Kidney (tissue), 14 donors: ENCODE results near the gene JAM3. TPM values are rescaled to one million over a fixed set of nuclear protein-coding genes. Genes with fewer than 3 reads are reported as not detected.

Experiments
- DNase-seq, 5 donors: peaks; one replicate each; pipeline ENCODE4 v3.0.0-alpha.2; 2013 to 2020
- FAIRE-seq: peaks from 2 replicates; lab custom pipeline; 2012; peaks lifted over from hg19 to GRCh38; lab: Jason Lieb, UNC
- H3K27ac ChIP-seq, 2 donors: one replicate each; pipeline ENCODE4 v1.7.0; 2013; ENCODE audit warnings: low read depth in 2 of 2, low read length in 2 of 2, inconsistent platforms in 1 of 2
- H3K27me3 ChIP-seq: one replicate; pipeline ENCODE4 v1.7.1; 2013; ENCODE audit warnings: low read length, inconsistent platforms; ENCODE audit not compliant: control insufficient read depth, insufficient read depth
- H3K36me3 ChIP-seq, 3 donors: one replicate each; pipeline versions ENCODE4 v1.7.0 to v1.7.1; 2013; ENCODE audit warnings: low read length in 3 of 3, control low read depth in 1 of 3, inconsistent platforms in 1 of 3; ENCODE audit not compliant: insufficient read depth in 3 of 3, control insufficient read depth in 2 of 3
- H3K4me1 ChIP-seq, 3 donors: one replicate each; pipeline versions ENCODE4 v1.7.0 to v1.7.1; 2013; ENCODE audit warnings: low read length in 3 of 3, inconsistent platforms in 1 of 3, low read depth in 1 of 3; ENCODE audit not compliant: control insufficient read depth in 2 of 3, insufficient read depth in 2 of 3
- H3K4me3 ChIP-seq, 3 donors: one replicate each; pipeline versions ENCODE4 v1.7.0 to v1.8.1; 2013; ENCODE audit warnings: low read length in 3 of 3, control low read depth in 1 of 3, inconsistent platforms in 1 of 3
- H3K9ac ChIP-seq, 3 donors: one replicate each; pipeline versions ENCODE4 v1.7.0 to v1.7.1; 2013; ENCODE audit warnings: low read length in 3 of 3, control low read depth in 1 of 3, inconsistent platforms in 1 of 3
- H3K9me3 ChIP-seq, 3 donors: one replicate each; pipeline versions ENCODE4 v1.7.0 to v1.7.1; 2013; ENCODE audit warnings: low read length in 3 of 3, control low read depth in 1 of 3, inconsistent platforms in 1 of 3; ENCODE audit not compliant: control insufficient read depth in 2 of 3, insufficient read depth in 1 of 3
- intact Hi-C: fragments of 100-400 bp; cut with DNase I; formaldehyde crosslinking; loops from one replicate; pipeline ENCODE4 v1.11.1; 2022
- polyA plus RNA-seq: library from polyadenylated mRNA; stranded (reverse); fragments of 350-450 nt; fragmentation: Illumina TruSeq; extraction: RNeasy Lipid Tissue Mini Kit (QIAGEN cat#74804); gene quantifications from one replicate; pipeline ENCODE4 v1.2.3, GENCODE V29; 2014; ENCODE audit warnings: low read depth, low replicate concordance; ENCODE audit not compliant: insufficient read depth
- total RNA-seq: library from RNA; stranded (reverse); fragmentation: NEBNext Ultra II Directional; extraction: Animal tissue kit (Norgen Biotek cat#: 25700); gene quantifications from one replicate; pipeline ENCODE4 v1.2.1, GENCODE V29; 2021
- TF ChIP-seq, protein P1 (sequence below): IDR thresholded peaks from 3 replicates; pipeline ENCODE4 v1.5.1; 2012; ENCODE audit warnings: mild to moderate bottlenecking, moderate library complexity, borderline replicate concordance; ENCODE audit not compliant: insufficient read depth; ENCODE audit errors: extremely low read depth
- donor health status: control.
- donor health status: control.
- donor health status: control.
- donor health status: control.
- donor health status: control.
- donor health status: DM: yes; HTN: yes; CAD: no.
- donor health status: Normal renal cell carcinoma (clear cell type).

Gene JAM3
- total and polyA plus RNA-seq, 2 donors from 2014 or later, result 13.3 to 19.5 TPM

DNA sequence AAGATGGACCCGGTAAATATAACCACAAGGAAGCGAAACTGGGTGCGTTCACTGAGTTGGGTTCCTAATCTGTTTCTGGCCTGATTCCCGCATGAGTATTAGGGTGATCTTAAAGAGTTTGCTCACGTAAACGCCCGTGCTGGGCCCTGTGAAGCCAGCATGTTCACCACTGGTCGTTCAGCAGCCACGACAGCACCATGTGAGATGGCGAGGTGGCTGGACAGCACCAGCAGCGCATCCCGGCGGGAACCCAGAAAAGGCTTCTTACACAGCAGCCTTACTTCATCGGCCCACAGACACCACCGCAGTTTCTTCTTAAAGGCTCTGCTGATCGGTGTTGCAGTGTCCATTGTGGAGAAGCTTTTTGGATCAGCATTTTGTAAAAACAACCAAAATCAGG is 80.5 kb downstream of the JAM3 start:
- DNase-seq (no peak), FAIRE-seq (no peak)
- intact Hi-C loops, result loop anchor here (10.0 kb wide), 1 partner anchor 225 kb away; no protein-coding TSS in a partner anchor
- no peak overlapping the region for H3K4me3 ChIP-seq
- no peaks in the 10 kb centered on the region for H3K27me3 ChIP-seq
- H3K36me3 ChIP-seq, result peaks cover 0 to 7% (median 2%) of the 10 kb centered on the region in 3 donors
- H3K9me3 ChIP-seq, result no peaks in the 10 kb centered on the region
- no peak overlapping the region for H3K27ac ChIP-seq
- H3K9ac ChIP-seq, result no peak overlapping the region
- H3K4me1 ChIP-seq, result no peaks in the 10 kb centered on the region
- TF ChIP-seq, protein P1, sequence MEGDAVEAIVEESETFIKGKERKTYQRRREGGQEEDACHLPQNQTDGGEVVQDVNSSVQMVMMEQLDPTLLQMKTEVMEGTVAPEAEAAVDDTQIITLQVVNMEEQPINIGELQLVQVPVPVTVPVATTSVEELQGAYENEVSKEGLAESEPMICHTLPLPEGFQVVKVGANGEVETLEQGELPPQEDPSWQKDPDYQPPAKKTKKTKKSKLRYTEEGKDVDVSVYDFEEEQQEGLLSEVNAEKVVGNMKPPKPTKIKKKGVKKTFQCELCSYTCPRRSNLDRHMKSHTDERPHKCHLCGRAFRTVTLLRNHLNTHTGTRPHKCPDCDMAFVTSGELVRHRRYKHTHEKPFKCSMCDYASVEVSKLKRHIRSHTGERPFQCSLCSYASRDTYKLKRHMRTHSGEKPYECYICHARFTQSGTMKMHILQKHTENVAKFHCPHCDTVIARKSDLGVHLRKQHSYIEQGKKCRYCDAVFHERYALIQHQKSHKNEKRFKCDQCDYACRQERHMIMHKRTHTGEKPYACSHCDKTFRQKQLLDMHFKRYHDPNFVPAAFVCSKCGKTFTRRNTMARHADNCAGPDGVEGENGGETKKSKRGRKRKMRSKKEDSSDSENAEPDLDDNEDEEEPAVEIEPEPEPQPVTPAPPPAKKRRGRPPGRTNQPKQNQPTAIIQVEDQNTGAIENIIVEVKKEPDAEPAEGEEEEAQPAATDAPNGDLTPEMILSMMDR, result no peak

DNA sequence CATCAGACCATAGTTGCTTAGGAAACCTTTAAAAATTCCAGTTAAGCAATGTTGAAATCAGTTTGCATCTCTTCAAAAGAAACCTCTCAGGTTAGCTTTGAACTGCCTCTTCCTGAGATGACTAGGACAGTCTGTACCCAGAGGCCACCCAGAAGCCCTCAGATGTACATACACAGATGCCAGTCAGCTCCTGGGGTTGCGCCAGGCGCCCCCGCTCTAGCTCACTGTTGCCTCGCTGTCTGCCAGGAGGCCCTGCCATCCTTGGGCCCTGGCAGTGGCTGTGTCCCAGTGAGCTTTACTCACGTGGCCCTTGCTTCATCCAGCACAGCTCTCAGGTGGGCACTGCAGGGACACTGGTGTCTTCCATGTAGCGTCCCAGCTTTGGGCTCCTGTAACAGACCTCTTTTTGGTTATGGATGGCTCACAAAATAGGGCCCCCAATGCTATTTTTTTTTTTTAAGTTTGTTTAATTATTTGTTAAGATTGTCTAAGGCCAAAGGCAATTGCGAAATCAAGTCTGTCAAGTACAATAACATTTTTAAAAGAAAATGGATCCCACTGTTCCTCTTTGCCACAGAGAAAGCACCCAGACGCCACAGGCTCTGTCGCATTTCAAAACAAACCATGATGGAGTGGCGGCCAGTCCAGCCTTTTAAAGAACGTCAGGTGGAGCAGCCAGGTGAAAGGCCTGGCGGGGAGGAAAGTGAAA is 81.5 kb downstream of the JAM3 start:
- Histone ChIP-seq H3K36me3 (peaks cover 0 to 12% (median 2%) of the 10 kb centered on the region in 3 donors), H3K4me1 (no peaks in the 10 kb centered on the region), H3K9ac (no peak overlapping the region), H3K27me3 (no peaks in the 10 kb centered on the region), H3K27ac (no peak overlapping the region), H3K9me3 (no peaks in the 10 kb centered on the region), H3K4me3 (no peak overlapping the region)
- TF ChIP-seq, protein P1, result no peak
- FAIRE-seq (no peak), DNase-seq (no peak)
- intact Hi-C loops, result no loop called here

DNA sequence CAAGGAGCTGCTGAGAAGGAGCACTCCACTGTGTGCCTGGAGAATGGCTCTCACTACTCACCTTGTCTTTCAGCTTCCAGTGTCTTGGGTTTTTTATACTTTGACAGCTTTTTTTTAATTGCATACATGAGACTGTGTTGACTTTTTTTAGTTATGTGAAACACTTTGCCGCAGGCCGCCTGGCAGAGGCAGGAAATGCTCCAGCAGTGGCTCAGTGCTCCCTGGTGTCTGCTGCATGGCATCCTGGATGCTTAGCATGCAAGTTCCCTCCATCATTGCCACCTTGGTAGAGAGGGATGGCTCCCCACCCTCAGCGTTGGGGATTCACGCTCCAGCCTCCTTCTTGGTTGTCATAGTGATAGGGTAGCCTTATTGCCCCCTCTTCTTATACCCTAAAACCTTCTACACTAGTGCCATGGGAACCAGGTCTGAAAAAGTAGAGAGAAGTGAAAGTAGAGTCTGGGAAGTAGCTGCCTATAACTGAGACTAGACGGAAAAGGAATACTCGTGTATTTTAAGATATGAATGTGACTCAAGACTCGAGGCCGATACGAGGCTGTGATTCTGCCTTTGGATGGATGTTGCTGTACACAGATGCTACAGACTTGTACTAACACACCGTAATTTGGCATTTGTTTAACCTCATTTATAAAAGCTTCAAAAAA is 82.3 kb downstream of the JAM3 start:
- no peak for DNase-seq
- no peak overlapping the region for H3K9ac ChIP-seq
- no peak for FAIRE-seq
- no peaks in the 10 kb centered on the region for H3K9me3 ChIP-seq
- H3K4me1 ChIP-seq, result no peaks in the 10 kb centered on the region
- H3K36me3 ChIP-seq, result peaks cover 0 to 17% (median 8%) of the 10 kb centered on the region in 3 donors
- no peaks in the 10 kb centered on the region for H3K27me3 ChIP-seq
- intact Hi-C loops, result no loop called here
- H3K27ac ChIP-seq, result no peak overlapping the region
- H3K4me3 ChIP-seq, result no peak overlapping the region
- TF ChIP-seq, protein P1, result no peak
